Smooth muscle cell of bladder (primary cell): ENCODE data around the gene APOF. TPM values are rescaled to one million over a fixed set of nuclear protein-coding genes. Genes with fewer than 3 reads are reported as not detected.

Source experiments
- total RNA-seq: library from RNA; depleted of rRNA; stranded (reverse); fragments of >200 nt; gene quantifications from 2 replicates; pipeline ENCODE4 v1.2.3, GENCODE V29; 2014

Gene APOF
- not detected in 2 replicates for total RNA-seq

GRCh38 chr12:56362130-56363059 is at the start of gene APOF:
TSS of gene APOF (minus strand) at chr12:56362857. CDS start at chr12:56362745, 112 bp downstream.

GRCh38 chr12:56359851-56360767 is 2.5 kb downstream of the APOF start, which contains the start of gene STAT2:
TSS of gene STAT2 (minus strand) at chr12:56360107. CDS start at chr12:56356571, 3,536 bp downstream.

GRCh38 chr12:56338308-56339157 is 24.1 kb downstream of the APOF start, which contains the start of gene IL23A:
TSS of gene IL23A (plus strand) at chr12:56338884. CDS start at chr12:56339045, 161 bp downstream.

GRCh38 chr12:56333679-56334489 is 28.8 kb downstream of the APOF start, which contains the start of gene PAN2:
TSS of gene PAN2 (minus strand) at chr12:56334000. CDS start at chr12:56333094, 906 bp downstream.

GRCh38 chr12:56315622-56316473 is 46.8 kb downstream of the APOF start, which contains the start of gene CNPY2:
TSS of gene CNPY2 (minus strand) at chr12:56315988. CDS start at chr12:56315217, 771 bp downstream.

Other genes starting within 250 kb of the APOF start
- 4,326 and 4,609 TPM in 2 replicates for gene RPL41, start 246.2 kb downstream of the APOF start, total RNA-seq
- 5.7 and 6.6 TPM in 2 replicates for gene ZC3H10, start 244.6 kb downstream of the APOF start, total RNA-seq
- gene ESYT1, start 234.6 kb downstream of the APOF start, total RNA-seq = 163 and 185 TPM in 2 replicates
- gene MYL6B, start 210.3 kb downstream of the APOF start, total RNA-seq = 94.5 and 122 TPM in 2 replicates
- 2,455 and 2,914 TPM in 2 replicates for gene MYL6, start 204.5 kb downstream of the APOF start, total RNA-seq
- 40.0 and 47.7 TPM in 2 replicates for gene SMARCC2, start 173.4 kb downstream of the APOF start, total RNA-seq
- 165 and 169 TPM in 2 replicates for gene RNF41, start 140.9 kb downstream of the APOF start, total RNA-seq
- 21.9 and 22.6 TPM in 2 replicates for gene NABP2, start 138.5 kb downstream of the APOF start, total RNA-seq
- gene SLC39A5, start 132.8 kb downstream of the APOF start, total RNA-seq = under 0.01 TPM in 2 replicates
- gene ANKRD52, start 104.5 kb downstream of the APOF start, total RNA-seq = 9.7 and 12.2 TPM in 2 replicates
- gene COQ10A, start 95.9 kb downstream of the APOF start, total RNA-seq = 6.4 and 8.0 TPM in 2 replicates
- 52.1 and 61.7 TPM in 2 replicates for gene CS, start 62.5 kb downstream of the APOF start, total RNA-seq
- gene CNPY2, start 46.9 kb downstream of the APOF start, total RNA-seq = 85.5 and 104 TPM in 2 replicates
- 17.8 and 24.4 TPM in 2 replicates for gene PAN2, start 28.9 kb downstream of the APOF start, total RNA-seq
- not detected in 2 replicates for gene IL23A, start 24.0 kb downstream of the APOF start, total RNA-seq
- gene STAT2, start 2.8 kb downstream of the APOF start, total RNA-seq = 289 and 326 TPM in 2 replicates
- 2.1 and 3.6 TPM in 2 replicates for gene TIMELESS, start 86.6 kb upstream of the APOF start, total RNA-seq
- not detected in 2 replicates for gene MIP, start 91.8 kb upstream of the APOF start, total RNA-seq
- 1.00 and 1.2 TPM in 2 replicates for gene SPRYD4, start 105.7 kb upstream of the APOF start, total RNA-seq
- 0.09 TPM in 1 of 2 replicates, not detected in the other for gene GLS2, start 125.3 kb upstream of the APOF start, total RNA-seq
- gene RBMS2, start 159.0 kb upstream of the APOF start, total RNA-seq = 10.2 and 10.5 TPM in 2 replicates